Caco-2 (cell line): ENCODE measurements around the gene GPR89A. TPM values are rescaled to one million over a fixed set of nuclear protein-coding genes. Genes with fewer than 3 reads are reported as not detected.

ENCODE experiments used
- BruUV-seq: library from RNA; stranded (reverse); fragments of 400-500 nt; replicated peaks from 2 replicates; lab custom pipeline; 2021; lab: Mats Ljungman, UMichigan
- CTCF ChIA-PET: fragments of 300-600 bp; sonication (Branson Sonifier 250); formaldehyde crosslinking; loops from one replicate; lab custom pipeline; 2022; ENCODE audit warnings: antibody characterized with exemption; lab: Charles Lee
- POLR2A ChIA-PET: fragments of 300-600 bp; sonication (Branson Sonifier 250); formaldehyde crosslinking; loops from one replicate; lab custom pipeline; 2022; ENCODE audit warnings: antibody characterized with exemption; lab: Charles Lee
- DNase-seq, 2 experiments: peaks; one replicate each; pipeline versions ENCODE4 v3.0.0 to v3.0.0-alpha.2; 2020 to 2022
- H3K27me3 ChIP-seq: replicated peaks from 2 replicates; pipeline ENCODE4 v1.6.0; 2011; ENCODE audit warnings: low read length; ENCODE audit not compliant: control insufficient read depth, insufficient read depth
- H3K36me3 ChIP-seq: 2 replicates; pipeline ENCODE4 v1.5.1; 2011; ENCODE audit warnings: low read length; ENCODE audit not compliant: control insufficient read depth, insufficient read depth
- H3K4me1 ChIP-seq: fragments of 250-450 bp; sonication (Bioruptor Pico); 2 replicates; pipeline ENCODE4 v1.5.1; 2020; ENCODE audit warnings: mild to moderate bottlenecking
- H3K4me3 ChIP-seq: 2 replicates; pipeline ENCODE4 v1.5.1; 2011; ENCODE audit warnings: low read depth, mild to moderate bottlenecking, control low read depth, low read length
- H3K9me3 ChIP-seq: fragments of 250-450 bp; sonication (Bioruptor Pico); 2 replicates; pipeline ENCODE4 v1.5.1; 2020; ENCODE audit warnings: mild to moderate bottlenecking, moderate library complexity
- H3K27ac Mint-ChIP-seq: one replicate; pipeline ENCODE4 v1.8.0; 2022; ENCODE audit warnings: mixed read lengths; ENCODE audit not compliant: unreplicated experiment
- H3K27me3 Mint-ChIP-seq: one replicate; pipeline ENCODE4 v1.8.0; 2022; ENCODE audit warnings: mixed read lengths; ENCODE audit not compliant: insufficient read depth, unreplicated experiment
- H3K36me3 Mint-ChIP-seq: one replicate; pipeline ENCODE4 v1.8.0; 2022; ENCODE audit warnings: mild to moderate bottlenecking, mixed read lengths; ENCODE audit not compliant: insufficient read depth, unreplicated experiment
- H3K4me1 Mint-ChIP-seq: one replicate; pipeline ENCODE4 v1.8.0; 2022; ENCODE audit warnings: low read depth, mixed read lengths; ENCODE audit not compliant: unreplicated experiment
- H3K4me3 Mint-ChIP-seq: one replicate; pipeline ENCODE4 v1.8.0; 2022; ENCODE audit warnings: mild to moderate bottlenecking, moderate library complexity, mixed read lengths; ENCODE audit not compliant: unreplicated experiment
- H3K9me3 Mint-ChIP-seq: one replicate; pipeline ENCODE4 v1.8.0; 2022; ENCODE audit warnings: mixed read lengths; ENCODE audit not compliant: unreplicated experiment
- intact Hi-C: fragments of 100-400 bp; cut with micrococcal nuclease; formaldehyde crosslinking; loops from one replicate; pipeline ENCODE4 v1.10.0; 2022; ENCODE audit not compliant: unreplicated experiment
- total RNA-seq: library from RNA; stranded (reverse); gene quantifications from 2 replicates; pipeline ENCODE4 v1.2.3, GENCODE V29; 2022
- TF ChIP-seq, protein P1 (sequence below), 2 experiments: fragments of 200-600 bp in 1 of 2; IDR thresholded peaks; 1 replicate in 1 of 2; 2 replicates in 1 of 2; pipeline versions ENCODE4 v1.5.1 to v1.8.0; 2011 to 2022; ENCODE audit warnings: antibody characterized with exemption in 1 of 2, control low read depth in 1 of 2, inconsistent platforms in 1 of 2, low read depth in 1 of 2, low read length in 1 of 2, mild to moderate bottlenecking in 1 of 2, moderate library complexity in 1 of 2; ENCODE audit not compliant: insufficient read depth in 1 of 2, severe bottlenecking in 1 of 2, unreplicated experiment in 1 of 2

The GPR89A gene
- total RNA-seq, 1 experiment from 2014 or later: 49.9 TPM

DNA sequence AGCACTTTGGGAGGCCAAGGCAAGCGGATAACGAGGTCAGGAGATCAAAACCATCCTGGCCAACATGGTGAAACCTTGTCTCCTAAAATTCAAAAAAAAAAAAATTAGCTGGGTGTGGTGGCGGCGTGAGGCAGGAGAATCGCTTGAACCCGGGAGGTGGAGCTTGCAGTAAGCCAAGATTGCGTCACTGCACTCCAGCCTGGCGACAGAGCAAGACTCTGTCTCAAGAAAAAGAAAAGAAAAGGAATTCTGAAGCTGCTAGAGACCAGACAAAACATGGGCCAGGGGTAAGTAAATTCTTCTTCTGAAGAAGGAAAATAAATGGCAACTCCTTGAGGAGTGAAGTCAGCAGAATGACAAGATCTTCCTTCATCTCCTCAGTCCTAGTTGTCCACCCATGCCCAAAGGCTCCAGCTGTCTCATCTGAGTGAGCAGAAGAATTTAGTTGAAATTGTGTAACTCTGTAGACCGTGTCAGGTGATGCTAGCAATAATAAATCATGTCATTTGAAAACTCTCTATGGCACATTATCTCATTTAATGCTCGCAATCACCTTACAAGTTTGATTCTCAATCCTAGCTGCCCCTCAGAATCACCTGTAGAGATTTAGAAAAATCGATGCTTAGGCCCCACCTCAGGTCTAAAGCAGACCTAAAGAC, 85.1 kb downstream of the GPR89A start:
- H3K36me3 Mint-ChIP-seq: peaks cover 85% of the 10 kb centered on the region
- H3K27me3 Mint-ChIP-seq: no peaks in the 10 kb centered on the region
- Histone ChIP-seq H3K36me3 (peaks cover 3% of the 10 kb centered on the region), H3K4me3 (no peak overlapping the region), H3K9me3 (no peaks in the 10 kb centered on the region), H3K4me1 (peaks cover 4% of the 10 kb centered on the region; the same call in 1 of the 2 replicates), H3K27me3 (no peaks in the 10 kb centered on the region)
- intact Hi-C loops: no loop called here
- H3K9me3 Mint-ChIP-seq: no peaks in the 10 kb centered on the region
- peak overlapping the region; percentile 39 for H3K27ac Mint-ChIP-seq
- H3K4me3 Mint-ChIP-seq: no peak overlapping the region
- peaks cover 11% of the 10 kb centered on the region for H3K4me1 Mint-ChIP-seq
- ChIA-PET CTCF (no interaction called here), POLR2A (interaction anchor here (0.5 to 0.6 kb wide), 2 partner anchors 35 to 228 kb away, joined by 3 to 4 read pairs; no protein-coding TSS in a partner anchor)
- no peak for DNase-seq
- TF ChIP-seq, protein P1, sequence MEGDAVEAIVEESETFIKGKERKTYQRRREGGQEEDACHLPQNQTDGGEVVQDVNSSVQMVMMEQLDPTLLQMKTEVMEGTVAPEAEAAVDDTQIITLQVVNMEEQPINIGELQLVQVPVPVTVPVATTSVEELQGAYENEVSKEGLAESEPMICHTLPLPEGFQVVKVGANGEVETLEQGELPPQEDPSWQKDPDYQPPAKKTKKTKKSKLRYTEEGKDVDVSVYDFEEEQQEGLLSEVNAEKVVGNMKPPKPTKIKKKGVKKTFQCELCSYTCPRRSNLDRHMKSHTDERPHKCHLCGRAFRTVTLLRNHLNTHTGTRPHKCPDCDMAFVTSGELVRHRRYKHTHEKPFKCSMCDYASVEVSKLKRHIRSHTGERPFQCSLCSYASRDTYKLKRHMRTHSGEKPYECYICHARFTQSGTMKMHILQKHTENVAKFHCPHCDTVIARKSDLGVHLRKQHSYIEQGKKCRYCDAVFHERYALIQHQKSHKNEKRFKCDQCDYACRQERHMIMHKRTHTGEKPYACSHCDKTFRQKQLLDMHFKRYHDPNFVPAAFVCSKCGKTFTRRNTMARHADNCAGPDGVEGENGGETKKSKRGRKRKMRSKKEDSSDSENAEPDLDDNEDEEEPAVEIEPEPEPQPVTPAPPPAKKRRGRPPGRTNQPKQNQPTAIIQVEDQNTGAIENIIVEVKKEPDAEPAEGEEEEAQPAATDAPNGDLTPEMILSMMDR (IDR thresholded peaks at IDR 0.05; ENCODE audit: insufficient read depth in 1 of 2, low read depth in 1 of 2, low read length in 1 of 2, severe bottlenecking in 1 of 2, unreplicated experiment in 1 of 2): no peak
- BruUV-seq: no TSS peak

DNA sequence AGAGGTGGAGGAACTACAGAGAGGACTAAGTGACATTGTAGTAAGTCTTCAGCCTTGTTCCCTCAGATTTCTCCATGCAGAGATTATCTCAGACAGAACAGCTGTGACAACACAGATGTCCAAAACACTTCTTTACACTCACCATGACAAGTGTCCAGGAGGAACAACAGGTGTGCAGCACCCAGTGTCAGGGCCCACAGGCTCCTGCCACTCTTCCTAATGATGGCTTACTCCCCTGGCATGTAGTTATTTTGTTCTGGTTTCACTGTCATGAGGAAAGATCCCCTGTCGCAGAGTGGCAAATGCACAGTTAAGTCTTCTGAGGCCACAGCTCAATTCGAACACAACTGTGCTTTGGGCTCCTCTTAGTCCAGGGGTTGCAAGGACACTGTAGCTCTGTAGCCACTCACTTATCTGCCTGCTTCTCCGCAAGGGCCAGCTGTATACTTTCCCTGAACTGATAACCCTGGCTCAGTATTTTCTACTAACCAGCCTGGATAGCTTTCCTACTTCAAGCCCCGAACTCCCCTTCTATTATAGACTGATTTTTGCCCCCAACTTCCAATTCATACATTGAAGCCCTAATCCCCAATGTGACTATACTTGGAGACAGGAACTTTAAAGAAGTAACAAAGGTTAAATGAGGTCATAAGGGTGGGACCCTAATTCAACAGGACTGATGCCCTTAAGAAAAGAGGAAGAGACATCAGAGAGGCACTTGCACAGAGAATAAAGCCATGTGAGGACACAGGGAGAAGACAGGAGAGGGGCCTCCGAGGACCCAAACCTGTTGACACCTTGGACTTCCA, 88.2 kb downstream of the GPR89A start:
- Mint-ChIP-seq H3K27me3 (no peaks in the 10 kb centered on the region), H3K36me3 (peaks cover 62% of the 10 kb centered on the region), H3K4me3 (no peak overlapping the region), H3K9me3 (no peaks in the 10 kb centered on the region), H3K27ac (no peak overlapping the region), H3K4me1 (peaks cover 20% of the 10 kb centered on the region)
- no peak for DNase-seq
- no peaks in the 10 kb centered on the region for H3K27me3 ChIP-seq
- peaks cover under 1% of the 10 kb centered on the region; the same call in 1 of the 2 replicates for H3K4me1 ChIP-seq
- peaks cover 3% of the 10 kb centered on the region for H3K36me3 ChIP-seq
- POLR2A ChIA-PET: interaction anchor here (0.9 kb wide), 1 partner anchor 11 kb away, joined by 3 read pairs; the partner anchor contains the start of gene PDZK1
- TF ChIP-seq, protein P1 (IDR thresholded peaks at IDR 0.05; ENCODE audit: insufficient read depth in 1 of 2, low read depth in 1 of 2, low read length in 1 of 2, severe bottlenecking in 1 of 2, unreplicated experiment in 1 of 2): no peak
- no peaks in the 10 kb centered on the region for H3K9me3 ChIP-seq
- CTCF ChIA-PET: interaction anchor here (1.0 kb wide), 1 partner anchor 26 kb away, joined by 3 read pairs; no protein-coding TSS in a partner anchor
- intact Hi-C loops: no loop called here
- no peak overlapping the region for H3K4me3 ChIP-seq
- no TSS peak for BruUV-seq

GRCh38 chr1:145696630-145696960, 88.8 kb downstream of the GPR89A start:
- H3K4me3 ChIP-seq: no peak overlapping the region
- H3K9me3 Mint-ChIP-seq: no peaks in the 10 kb centered on the region
- H3K36me3 ChIP-seq: peaks cover 1% of the 10 kb centered on the region
- ChIA-PET POLR2A (interaction anchor here (0.9 kb wide), 1 partner anchor 11 kb away, joined by 3 read pairs; the partner anchor contains the start of gene PDZK1), CTCF (no interaction called here)
- intact Hi-C loops: no loop called here
- H3K27me3 Mint-ChIP-seq: no peaks in the 10 kb centered on the region
- BruUV-seq: no TSS peak
- H3K27me3 ChIP-seq: no peaks in the 10 kb centered on the region
- peaks cover 56% of the 10 kb centered on the region for H3K36me3 Mint-ChIP-seq
- DNase-seq: no peak
- 0 out of 2 replicates have a peak, but pooled peaks cover under 1% of the 10 kb centered on the region for H3K4me1 ChIP-seq
- H3K27ac Mint-ChIP-seq: no peak overlapping the region
- TF ChIP-seq, protein P1 (IDR thresholded peaks at IDR 0.05; ENCODE audit: insufficient read depth in 1 of 2, low read depth in 1 of 2, low read length in 1 of 2, severe bottlenecking in 1 of 2, unreplicated experiment in 1 of 2): no peak
- no peak overlapping the region for H3K4me3 Mint-ChIP-seq
- H3K4me1 Mint-ChIP-seq: peaks cover 20% of the 10 kb centered on the region
- H3K9me3 ChIP-seq: no peaks in the 10 kb centered on the region
